Right kidney (tissue), 9 donors: ENCODE results near the gene CNTFR.
"Not testable (repeated sequence)": the region's sequence is repeated elsewhere in the genome, so short reads cannot be mapped to it uniquely, and the experiment has no call there.

Experiments
- DNase-seq: peaks from one replicate; pipeline ENCODE4 v3.0.0-alpha.2; 2016
- long read RNA-seq, 8 donors: transcript quantifications; one replicate each; lab custom pipeline, GENCODE V29; 2026

CNTFR gene
- long read RNA-seq, donor 1, transcript CNTFR-202 (10 exons, 2,052 nt), result major isoform, 5 of 8 reads
- long read RNA-seq, donor 1, partial matches to known transcripts, result 0 of 8 reads
- long read RNA-seq, donor 1, other reads (novel, unspliced or antisense), result 0 of 8 reads
- long read RNA-seq, donor 2, partial matches to known transcripts, result 22 of 25 reads
- long read RNA-seq, donor 2, other reads (novel, unspliced or antisense), result 0 of 25 reads
- long read RNA-seq, donor 3, partial matches to known transcripts, result 0 of 3 reads
- long read RNA-seq, donor 3, other reads (novel, unspliced or antisense), result 0 of 3 reads
- long read RNA-seq, donor 4, partial matches to known transcripts, result 0 of 5 reads
- long read RNA-seq, donor 4, other reads (novel, unspliced or antisense), result 0 of 5 reads
- long read RNA-seq, donor 5, transcript CNTFR-202 (10 exons, 2,052 nt), result major isoform, 6 of 8 reads
- long read RNA-seq, donor 5, partial matches to known transcripts, result 0 of 8 reads
- long read RNA-seq, donor 5, other reads (novel, unspliced or antisense), result 0 of 8 reads
- long read RNA-seq, donor 6, partial matches to known transcripts, result 0 of 3 reads
- long read RNA-seq, donor 6, other reads (novel, unspliced or antisense), result 0 of 3 reads
- long read RNA-seq, donor 7, partial matches to known transcripts, result 81 of 87 reads
- long read RNA-seq, donor 7, other reads (novel, unspliced or antisense), result 0 of 87 reads
- long read RNA-seq, donor 8, partial matches to known transcripts, result 7 of 12 reads
- long read RNA-seq, donor 8, other reads (novel, unspliced or antisense), result 0 of 12 reads

DNA sequence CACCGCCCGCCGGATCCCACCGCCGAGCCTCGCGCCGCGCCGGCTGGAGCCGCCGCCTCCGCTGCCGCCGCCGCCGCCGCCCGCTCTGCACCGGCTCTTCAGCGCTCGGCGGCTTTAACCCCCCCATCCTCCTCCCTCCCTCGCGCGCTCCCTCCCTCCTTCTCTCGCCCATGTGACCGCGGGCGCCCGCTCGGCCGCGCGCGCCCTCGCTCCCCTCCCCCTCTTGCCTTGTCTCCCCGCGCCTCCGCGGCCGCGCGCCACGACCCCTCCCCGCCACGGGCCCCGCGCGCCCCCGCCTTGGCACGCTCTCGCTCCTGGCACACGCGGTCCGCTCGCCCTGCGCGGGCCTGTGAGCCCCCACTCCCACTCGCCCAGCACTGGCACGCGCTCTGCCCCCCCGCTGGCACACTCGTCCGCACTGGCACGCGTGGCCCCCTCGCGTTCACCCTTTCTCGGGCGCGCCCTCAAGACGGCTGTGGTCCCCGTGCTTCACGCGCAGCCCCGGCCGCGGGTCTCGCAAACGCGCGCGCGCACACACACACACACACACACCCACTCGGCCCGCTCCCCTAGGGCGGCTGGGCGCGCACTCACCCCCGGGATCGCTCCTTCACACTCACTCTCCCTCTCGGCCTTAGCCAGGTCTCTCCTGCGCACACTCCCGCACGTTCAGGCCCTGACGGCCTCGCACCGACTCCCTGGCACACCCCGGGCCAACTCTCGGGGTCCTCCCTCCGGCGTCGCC, at the start of gene CNTFR:
TSS of gene CNTFR (minus strand) at position 89 of the 745 bp plus-strand sequence. CDS start 20,743 bp downstream, outside the sequence.
- peak; percentile 77 for DNase-seq

- DNase-seq, result not testable (repeated sequence)
These were observed 49.8 kb upstream of the CNTFR start for GRCh38 chr9:34639322-34639721.

DNA sequence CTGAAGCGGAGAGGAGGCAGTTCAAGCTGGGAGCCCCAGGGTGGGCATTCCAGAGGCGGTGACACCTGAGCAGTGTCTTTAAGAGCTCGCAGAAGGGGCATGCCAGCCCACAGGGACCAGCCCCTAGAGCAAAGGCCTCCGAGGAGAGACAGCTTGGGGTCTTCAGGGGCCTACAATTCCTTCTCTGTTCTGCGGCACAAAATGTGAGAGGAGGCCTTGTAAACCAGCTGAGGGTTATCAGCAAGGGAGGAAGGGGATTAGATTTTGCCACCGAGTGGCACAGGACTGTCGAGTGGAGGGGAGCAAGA, 48.6 kb upstream of the CNTFR start:
- DNase-seq, result no peak

DNA sequence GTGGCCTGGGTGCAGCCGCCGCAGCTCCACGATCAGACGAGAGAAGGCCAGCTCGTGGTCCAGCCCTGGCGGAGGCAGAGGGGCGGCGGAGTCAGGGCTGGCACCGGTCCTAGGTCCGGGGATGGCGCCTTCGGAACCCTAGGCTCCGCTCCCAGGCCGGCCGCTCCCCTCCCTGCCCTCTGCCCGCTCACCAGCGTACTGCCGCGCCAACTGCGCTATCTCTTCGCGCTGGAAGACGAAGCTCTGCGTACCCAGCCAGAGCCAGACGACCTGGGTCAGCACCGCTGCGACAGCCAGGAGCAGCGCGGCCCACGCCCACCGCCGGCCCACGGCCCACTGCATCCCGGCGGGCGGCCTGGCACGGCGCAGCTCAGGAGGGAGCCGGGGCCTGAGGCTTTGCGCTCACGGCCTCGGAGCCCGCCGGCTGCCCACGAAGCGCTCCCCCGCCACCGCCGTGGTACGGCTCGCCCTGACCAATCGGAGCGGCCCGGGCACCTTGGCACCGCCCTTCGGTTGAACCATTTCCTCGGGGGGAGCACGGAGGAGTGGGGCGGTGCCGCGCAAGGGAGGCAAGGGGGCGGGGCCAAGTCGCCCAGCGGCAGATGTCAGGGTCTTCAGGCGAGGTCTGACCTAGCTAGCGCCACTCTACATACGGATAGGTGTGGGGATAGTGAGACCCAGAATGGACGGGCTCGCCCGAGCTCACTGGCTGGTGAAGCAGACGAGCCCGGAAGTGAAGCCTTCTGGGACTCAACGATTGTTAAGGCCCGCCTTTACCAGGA, 48.0 kb upstream of the CNTFR start, which contains the start of gene SIGMAR1:
TSS of gene SIGMAR1 (minus strand) at position 432 of the 782 bp plus-strand sequence. CDS start at position 342, 90 bp downstream.
- peak; percentile 96 for DNase-seq

DNA sequence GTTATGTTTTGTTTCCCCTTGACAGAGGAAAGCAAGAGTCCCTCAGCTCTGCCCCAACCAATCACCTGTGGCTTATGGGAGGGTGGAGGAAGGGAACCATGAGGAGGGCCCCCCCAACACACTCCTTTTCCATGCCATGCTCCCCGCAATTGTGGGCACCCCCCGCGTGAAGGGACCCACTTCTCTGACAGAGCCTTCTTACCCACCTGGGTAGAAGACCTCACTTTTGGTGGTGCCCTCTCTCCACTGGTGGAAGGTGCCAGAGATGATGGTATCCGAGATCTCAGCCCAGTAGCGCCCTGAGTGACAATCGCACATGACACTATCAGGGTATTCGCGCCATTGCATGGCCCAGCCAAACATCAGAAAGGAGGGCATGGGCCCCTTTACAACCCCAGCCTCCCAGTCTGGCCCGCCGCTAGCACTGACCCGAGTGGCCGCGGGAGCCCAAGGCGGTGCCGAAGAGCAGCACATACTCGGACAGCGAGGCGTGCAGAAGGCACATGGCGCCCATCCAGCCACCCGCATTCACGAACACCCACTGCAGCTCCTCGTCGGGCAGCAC, 47.3 kb upstream of the CNTFR start:
- no peak for DNase-seq

DNA sequence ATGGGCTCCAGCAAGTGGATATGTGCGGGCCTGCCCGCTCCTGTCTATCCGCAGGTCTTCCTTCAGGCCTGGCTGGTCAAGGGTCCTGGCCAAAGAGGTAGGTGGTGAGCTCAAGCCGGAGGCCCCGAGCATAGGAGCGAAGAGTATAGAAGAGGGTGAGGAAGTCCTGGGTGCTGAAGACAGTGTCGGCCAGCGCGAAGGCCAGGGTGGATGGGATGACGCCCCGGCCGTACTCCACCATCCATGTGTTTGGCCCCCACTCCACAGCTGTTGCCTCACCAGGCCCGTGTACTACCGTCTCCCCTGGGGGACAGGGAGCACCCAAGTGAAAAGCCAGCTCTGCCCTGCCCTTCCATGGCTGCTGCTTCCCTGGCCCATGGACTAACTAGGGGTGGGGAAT, 46.0 kb upstream of the CNTFR start:
- DNase-seq, result no peak

GRCh38 chr9:34634551-34635248, 45.2 kb upstream of the CNTFR start:
- no peak for DNase-seq

GRCh38 chr9:34633851-34634550, 44.5 kb upstream of the CNTFR start:
- DNase-seq, result peak; percentile 53

GRCh38 chr9:34633166-34633565, 43.6 kb upstream of the CNTFR start:
- DNase-seq, result no peak

DNA sequence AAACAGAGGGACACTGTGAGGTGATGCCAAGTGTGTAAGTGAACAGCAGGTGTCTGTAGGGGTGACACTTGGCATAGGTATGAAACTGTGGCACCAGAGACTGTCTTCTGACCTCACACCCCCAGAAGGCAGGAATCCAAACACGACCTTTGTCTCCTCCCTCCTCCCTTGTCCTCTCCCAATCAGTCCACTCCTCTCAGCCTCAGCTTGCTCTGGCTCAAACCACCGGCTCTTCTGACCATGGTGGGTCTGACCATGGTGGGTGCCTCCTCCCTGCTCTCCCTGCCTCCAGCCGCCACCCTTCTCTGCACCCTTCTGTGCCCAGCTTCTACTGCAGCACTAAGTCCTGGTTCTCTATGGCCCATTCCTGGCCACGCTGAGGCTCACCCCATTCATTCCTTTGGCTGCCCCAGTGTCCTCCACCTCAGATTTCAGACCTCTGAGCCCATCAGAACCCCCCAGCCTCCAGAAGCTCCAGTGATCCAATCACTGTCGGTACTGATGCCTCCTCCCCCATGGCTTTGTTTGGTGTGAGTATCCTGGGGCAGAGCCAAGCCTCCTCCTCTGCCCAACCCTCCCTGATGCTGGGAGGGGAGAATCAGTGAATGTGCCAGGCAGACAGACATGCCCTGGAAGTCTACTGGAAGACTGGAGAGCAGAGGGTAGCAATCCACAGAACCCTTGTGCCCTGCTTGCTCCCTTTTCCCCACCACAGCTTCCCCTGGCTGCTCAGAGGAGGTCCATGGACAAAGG, 41.1 kb upstream of the CNTFR start:
- DNase-seq, result no peak

DNA sequence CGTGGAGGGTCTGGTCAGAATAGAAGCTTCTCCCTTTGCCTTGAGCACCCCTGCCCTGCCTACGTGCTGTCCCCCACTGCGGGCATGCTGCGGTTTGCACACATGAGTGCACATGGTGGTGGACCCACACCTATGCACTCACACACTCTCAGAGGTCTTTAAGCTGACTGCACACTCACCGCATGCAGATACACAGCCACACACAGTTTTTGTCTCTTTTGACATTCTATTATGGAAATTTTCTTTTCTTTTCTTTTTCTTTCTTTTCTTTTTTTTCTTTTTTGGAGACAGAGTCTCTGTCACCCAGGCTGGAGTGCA, 39.9 kb upstream of the CNTFR start:
- no peak for DNase-seq

- peak; percentile 46 for DNase-seq
These were observed 39.3 kb upstream of the CNTFR start, which contains the start of gene ARID3C for GRCh38 chr9:34628656-34629490. ARID3C (minus strand) TSS chr9:34629066; CDS start chr9:34628014, 1,052 bp downstream.

- DNase-seq, result no peak
These were observed 38.5 kb upstream of the CNTFR start for GRCh38 chr9:34627716-34628655.

DNA sequence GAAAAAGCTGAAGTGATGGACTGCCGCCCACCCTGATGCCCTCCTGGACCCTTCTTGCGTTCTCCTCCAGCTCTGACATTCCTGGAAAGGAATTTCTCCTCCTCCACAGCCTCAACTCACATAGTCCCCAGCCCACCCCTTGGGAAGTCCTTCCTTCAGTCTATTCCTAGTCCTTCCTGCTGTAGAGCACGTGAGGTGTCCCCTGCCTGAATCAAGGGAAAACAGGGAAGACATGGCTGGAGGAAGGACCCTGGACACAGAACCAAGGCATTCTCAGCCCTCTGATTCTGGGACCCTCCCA, 35.6 kb upstream of the CNTFR start:
- DNase-seq, result no peak

- DNase-seq, result peak; percentile 62
These were observed 35.1 kb upstream of the CNTFR start for GRCh38 chr9:34624475-34625185.

DNA sequence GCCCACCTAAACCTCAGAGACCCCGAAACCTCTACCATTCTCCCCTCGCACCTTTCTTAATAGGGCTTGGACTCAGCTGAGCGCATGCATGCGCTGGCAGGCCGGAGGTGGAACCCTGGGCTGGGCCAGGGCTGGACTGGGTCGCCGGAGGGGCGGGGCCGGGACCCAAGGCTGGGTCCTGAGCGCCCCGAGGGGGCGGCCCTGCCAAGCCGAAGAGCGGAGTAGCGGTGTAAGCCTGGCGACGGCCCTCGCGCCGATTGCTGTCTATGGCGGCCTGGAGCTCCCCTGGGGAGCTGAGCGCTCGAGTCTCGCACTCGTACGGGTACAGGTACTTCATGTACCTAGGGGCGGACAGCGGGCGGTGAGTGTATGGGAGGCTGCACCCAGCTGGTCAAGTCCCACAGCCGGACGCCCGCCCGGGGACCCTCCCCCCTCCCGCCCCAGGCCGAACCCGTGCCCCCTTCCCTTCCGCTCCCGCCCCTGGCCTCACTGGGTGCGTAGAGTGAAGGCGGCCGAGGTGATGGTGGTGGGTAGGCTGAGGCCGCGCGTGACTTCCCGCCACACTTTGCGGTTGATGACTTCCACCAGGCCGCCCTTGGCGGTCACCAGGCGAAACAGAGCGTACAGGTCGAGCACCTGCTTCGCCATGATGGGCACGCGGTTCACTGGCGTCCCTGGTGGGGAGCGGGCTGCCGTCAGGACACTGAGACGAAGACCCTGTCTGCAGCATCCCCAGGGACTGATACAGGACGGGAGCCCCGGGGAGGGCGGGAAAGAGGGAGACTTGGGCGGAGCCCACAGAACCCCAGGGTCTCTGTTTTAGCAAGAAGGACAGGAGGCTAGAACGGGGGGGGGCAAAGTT, 34.1 kb upstream of the CNTFR start:
- peak; percentile 39 for DNase-seq
